ENCODE data around the gene MARCHF2.

The MARCHF2 gene

DNA sequence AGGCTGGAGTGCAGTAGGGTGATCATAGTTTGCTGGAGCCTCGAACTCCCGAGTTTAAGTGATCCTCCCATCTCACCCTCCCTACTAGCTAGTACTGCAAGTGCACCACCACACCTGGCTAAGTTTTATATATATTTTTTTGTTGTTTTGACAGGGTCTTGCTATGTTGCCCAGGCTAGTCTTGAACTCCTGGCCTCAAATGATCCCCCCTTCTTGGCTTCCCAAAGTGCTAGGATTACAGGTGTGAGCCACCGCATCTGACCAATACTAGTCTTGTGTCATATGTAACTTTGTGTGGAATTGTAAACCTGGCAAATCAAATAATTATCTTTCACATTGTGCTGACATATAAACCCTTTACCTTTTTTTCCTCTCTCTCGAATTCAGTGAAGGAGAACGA is 41.9 kb downstream of the MARCHF2 start:
- DNase-seq: no peak

DNA sequence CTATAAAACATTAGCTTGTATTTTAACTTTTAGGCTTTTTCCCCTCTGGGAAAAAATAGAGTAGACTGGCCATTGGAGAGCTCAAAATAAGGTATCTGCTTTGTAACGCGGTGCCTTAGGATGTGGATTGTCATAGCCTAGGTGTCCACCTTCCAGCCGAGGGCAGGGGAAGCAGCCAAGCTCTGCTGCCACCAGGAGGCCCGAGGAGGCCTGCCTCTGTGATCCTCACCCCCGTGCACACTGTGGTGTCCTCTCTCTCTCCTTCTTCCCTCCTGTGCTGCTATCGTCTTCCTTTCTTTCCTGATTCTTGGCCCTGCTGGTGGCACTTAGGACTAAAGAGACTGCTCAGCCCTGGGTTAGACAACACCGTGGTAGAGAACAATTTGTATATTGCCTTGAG is 43.0 kb downstream of the MARCHF2 start:
- DNase-seq: no peak

DNA sequence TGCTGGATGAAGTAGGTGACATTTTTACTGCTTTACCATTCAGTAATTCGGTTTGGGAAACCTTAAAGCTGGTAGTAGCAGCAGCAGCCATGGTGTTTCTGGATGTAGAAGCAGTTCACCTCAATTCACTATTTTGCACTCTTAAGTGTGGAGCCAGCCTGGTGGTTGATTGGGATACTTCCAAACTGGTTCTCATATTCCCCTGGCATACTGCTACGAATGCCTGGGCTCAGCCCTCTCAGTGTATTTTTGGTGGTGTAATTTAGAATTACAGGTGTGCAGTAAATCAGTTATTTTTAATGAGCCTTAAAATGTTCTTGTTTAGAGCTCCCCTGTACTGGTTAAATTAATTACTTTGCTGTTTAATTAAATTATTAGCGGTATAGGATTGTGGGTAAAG is 44.1 kb downstream of the MARCHF2 start:
- no peak for DNase-seq

DNA sequence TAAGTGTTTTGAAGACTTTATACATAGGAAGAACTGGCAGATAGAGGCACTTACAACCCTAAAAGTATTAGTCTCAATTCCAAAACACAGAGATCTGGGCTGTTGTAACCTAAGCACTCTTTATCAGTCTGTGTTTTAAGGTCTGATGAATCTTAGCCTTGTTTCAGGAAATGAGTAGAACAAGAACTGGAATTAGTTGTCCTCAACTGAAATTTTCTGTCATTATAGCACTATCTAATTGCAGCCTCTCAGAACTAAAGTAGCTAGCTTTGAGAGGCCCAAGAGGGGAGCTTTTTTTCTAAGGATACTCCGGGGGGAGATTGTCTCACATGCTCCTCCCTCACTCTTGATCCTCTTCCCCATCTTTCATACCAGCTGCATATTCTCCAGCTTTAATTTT is 44.7 kb downstream of the MARCHF2 start:
- DNase-seq: no peak

DNA sequence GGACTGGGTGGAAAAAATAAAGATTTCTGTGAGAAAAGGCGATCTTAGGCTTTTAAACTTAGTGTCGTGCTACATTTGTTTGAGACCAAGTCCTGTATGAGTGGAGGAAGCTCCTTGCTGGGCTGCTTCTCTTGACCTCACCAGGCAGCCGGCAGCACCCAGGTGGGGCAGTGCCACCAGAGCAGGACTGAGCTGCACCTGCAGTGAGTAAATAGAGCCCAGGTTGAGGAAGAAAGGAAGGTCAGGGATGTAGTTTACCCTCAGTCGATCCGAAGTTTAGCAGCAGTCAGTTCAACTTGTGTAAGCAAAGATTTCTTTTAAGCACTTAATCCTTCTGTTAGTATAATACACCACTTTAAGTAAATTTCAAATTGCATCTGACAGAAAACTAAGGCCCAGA is 45.3 kb downstream of the MARCHF2 start:
- no peak for DNase-seq

DNA sequence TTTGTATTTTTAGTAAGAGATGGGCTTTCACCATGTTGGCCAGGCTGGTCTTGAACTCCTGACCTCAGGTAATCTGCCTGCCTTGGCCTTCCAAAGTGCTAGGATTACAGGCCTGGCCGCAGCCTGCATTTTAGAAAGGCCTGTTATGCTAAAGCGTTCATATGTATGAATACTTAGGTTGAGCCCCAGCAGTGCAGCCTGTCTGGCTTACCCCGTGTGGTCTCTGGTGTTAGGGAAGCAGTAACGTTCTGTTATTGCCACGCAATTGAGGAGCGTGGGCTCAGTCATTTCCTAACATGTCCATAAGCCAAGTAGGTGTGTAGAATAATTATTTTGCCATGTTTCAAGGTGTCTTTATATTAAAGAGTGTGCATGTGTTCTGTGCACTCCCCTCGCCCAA is 46.0 kb downstream of the MARCHF2 start:
- DNase-seq: no peak

DNA sequence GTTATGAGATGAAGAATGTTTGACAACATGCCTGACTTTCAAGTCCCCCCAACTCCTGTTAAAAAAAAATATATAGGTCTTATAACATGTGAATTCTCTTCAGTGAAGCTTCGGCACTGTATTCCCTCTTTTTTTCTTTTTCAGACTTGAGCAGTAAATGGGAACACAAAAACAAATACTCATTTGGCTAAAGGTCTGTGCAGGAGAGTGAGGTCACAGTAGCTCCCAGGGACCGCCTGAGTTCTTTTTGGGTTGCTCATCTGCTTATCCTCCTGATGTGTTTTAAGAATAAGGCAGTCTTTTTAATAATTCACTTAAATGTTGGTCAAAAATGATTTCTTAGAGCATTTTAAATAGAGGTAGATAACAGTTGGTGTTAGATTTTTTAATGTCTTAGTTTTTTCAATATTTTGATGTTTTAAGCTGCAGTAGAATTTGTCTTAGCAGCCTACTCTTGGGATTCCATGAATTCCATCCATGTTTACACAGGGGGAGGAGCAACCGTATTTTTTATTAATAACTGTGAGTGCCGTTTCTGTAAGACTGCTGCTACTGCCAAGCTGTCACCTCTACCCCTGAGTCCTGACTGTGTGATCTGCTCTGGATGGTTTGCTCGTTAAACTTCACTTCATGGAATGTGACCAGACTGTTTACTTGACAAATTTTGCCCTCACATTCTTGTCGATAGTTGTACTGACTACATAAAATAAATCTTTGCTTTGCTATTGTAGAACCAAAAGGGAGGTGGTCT is 46.6 kb downstream of the MARCHF2 start:
- DNase-seq: no peak

DNA sequence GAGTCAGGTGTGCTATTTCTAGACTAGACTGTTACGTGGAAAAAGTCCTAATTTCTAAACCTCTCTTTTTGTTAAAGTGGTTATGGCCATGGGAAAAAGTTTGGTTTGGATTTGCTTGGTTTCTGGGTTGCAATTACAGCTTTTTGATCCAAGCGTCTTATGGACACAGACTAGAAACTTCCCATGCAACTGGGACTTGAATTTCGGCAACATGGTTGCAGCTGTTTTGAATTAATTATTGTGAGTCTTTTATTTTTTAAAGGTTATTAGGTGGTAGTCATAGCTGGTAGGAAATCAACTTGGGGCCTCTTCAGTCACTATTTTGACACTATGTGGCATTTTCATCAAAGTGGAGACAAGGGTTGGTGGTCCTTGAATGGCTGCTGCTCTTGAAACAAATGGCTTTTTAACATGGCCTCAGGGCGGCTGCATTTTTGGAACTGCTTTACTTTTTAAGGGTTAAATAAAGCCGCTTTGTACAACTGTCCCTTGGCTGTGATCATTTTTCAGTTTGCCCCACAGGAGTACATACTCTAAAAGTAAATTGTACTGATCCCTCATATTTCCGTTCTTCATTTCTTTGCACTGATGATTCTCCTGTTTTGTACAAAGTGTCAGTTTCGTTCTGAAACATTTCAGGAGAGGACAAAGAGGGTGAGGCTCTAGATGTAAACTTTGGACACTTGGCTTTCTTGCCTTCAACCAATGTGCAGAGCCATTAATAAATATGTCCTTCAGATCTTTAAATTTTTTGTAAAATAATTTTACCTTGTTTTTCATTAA is 47.6 kb downstream of the MARCHF2 start:
- no peak for DNase-seq

DNA sequence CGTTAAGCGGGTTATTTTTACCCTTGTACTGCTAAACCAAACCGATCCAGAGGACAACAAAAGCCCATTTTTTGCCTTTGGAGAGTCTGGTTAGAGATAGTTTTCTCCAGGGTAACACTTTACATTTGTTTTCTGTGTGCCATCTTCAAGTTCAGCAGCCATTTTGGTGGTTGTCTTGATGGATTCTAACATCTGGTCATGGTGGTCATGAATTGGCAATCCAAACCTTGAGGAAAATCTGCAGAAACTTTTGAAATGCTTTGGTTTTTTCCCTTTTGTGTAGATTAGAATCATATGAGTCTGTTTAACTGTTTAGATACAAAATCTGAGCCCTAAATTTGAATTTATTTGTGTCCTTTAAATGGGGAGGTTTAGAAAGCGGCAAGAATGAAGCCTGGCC is 48.3 kb downstream of the MARCHF2 start:
- no peak for DNase-seq

DNA sequence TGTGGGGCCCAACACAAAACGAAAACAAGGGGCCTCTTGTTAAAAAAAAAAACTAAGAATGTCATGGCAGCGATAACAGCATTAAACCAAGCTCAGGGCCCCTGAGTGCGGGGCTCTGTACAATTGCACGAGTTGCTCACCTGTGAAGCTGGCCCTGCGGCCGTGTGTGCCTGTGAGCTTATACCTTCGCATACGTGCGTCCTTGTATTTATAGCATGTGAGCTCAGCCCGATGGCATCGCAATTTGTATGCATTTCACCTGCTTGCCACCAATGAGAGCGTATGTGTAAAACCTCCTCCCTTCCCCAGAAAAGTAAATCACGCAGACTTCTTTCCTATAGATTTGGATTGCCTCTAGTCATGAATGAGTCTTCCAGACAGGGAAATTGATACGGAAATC is 48.8 kb downstream of the MARCHF2 start:
- no peak for DNase-seq

DNA sequence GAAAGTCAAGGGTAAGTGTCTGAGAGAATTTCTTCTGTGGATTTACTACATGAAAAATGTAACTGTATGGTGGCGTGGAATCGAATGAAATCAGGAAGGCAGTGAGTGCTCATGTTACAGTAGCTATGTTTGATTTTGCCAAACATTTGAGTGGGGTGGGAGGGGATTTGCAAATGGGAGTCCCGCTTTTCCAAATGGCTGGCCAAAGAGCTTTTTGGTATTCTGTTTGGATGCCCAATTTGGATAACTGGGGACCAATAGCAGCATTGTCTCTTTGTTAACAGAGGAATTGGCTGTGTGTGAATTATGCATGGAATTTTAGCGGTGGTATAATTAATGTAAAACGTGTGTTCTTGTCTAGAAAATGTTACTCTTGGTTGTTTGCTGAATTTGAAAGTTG is 49.5 kb downstream of the MARCHF2 start:
- no peak for DNase-seq

DNA sequence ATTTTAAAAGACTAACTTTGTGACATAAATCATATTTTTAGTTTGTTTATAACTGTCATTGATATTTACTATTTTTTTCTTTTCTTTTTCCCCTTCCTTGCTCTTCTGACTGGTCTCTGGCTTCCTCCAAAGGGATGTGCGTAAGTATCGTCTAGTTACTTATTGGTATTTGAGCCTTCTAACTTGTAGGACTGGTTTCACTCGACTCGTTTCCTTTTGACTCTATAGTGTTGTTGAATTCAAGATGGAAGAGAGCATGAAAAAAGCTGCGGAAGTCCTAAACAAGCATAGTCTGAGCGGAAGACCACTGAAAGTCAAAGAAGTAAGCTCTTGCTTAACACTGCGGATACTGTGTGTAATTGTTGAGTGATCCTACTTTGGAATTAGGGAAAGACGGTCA is 50.3 kb downstream of the MARCHF2 start:
- no peak for DNase-seq

DNA sequence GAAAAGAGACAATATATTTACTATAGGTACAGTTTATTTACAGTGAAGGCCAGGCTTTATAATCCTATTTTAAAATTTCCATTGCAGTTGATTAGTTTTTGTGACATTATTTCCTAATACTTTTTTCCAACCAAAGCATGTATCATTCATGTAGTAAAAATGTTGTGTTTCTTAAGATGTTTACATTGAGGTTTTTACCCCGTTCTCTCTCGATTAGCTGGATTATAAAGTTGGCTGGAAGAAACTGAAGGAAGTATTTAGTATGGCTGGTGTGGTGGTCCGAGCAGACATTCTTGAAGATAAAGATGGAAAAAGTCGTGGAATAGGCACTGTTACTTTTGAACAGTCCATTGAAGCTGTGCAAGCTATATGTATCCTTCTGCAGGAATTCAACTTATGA is 52.9 kb downstream of the MARCHF2 start:
- DNase-seq: no peak

DNA sequence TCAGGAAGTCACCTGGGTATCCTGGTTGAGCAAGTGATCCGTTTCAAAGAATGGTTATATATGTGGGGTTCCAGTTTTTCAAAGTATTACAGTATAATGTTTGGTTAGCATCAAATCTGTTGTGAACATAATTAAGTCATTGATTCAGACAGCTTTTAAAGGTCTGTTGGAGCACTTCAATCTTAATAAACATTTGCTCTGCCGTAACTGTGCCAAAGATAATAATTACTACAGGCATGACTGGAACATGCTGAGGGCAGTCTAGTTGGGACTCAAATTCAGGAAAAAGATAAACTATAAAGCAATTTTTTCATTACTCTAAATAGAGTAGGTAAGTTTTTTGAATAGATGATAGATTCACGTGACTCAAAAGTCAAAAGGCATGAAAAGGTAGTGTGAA is 55.0 kb downstream of the MARCHF2 start:
- no peak for DNase-seq

DNA sequence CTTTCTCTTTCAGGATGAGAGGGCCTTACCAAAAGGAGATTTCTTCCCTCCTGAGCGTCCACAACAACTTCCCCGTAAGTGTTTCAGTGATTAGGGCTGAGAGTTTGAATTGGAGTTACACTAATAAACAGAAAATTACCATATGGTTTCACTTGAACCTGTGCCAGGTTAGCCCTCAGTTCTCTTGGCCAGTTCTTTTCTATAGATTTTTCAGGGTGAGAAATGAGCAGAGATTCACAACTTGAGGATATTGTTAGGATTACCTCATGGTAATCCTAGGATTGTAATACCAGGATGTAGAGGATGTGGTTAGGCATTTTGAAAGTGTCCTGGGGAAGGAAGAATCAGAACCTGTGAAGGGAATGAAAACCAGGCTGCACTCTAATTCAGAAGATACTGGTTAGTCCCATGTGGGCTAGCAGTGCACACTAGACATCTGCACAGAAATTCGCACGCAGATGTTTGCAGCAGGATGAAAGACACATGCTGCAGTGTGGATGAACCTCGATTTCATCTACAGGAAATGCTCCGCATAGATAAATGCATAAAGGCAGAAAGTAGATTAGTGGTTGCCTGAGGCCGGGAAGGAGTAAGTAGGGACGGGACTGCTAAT is 55.8 kb downstream of the MARCHF2 start:
- DNase-seq: no peak

DNA sequence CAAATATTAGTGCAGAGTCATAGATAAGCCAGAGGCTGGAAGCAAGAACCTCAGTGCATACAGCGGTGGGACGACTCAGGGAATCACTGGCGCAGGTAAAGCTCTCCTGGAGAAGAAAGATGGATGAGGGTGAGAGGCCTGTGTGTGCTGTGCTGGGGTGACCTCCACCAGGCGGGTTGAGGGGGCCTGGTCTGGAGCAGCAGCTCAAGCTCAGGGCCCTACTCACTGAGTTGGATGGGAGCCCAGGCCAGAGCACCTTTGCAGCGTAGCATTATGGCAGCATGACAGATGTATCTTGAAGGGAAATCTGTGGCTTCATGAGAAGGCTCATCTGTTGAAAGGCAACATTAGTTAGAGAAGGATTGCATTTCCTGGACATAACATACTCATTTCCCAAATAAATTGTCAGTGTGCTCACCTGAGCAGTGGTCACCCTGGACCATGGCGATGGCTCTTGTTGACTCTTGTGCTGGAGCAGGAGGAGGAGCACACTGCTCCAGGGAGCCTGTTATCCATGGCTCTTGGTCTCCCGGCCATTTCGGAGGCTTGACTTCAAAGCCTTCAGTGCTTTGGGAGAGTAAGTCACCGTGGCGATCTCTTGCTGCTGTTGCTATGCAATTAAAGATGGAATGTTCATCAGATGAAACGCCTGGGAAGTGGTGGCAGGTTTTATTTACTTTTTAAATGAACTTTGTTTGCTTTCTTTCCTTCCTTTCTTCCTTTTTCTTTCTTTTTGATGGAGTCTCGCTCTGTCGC is 56.7 kb downstream of the MARCHF2 start:
- no peak for DNase-seq

DNA sequence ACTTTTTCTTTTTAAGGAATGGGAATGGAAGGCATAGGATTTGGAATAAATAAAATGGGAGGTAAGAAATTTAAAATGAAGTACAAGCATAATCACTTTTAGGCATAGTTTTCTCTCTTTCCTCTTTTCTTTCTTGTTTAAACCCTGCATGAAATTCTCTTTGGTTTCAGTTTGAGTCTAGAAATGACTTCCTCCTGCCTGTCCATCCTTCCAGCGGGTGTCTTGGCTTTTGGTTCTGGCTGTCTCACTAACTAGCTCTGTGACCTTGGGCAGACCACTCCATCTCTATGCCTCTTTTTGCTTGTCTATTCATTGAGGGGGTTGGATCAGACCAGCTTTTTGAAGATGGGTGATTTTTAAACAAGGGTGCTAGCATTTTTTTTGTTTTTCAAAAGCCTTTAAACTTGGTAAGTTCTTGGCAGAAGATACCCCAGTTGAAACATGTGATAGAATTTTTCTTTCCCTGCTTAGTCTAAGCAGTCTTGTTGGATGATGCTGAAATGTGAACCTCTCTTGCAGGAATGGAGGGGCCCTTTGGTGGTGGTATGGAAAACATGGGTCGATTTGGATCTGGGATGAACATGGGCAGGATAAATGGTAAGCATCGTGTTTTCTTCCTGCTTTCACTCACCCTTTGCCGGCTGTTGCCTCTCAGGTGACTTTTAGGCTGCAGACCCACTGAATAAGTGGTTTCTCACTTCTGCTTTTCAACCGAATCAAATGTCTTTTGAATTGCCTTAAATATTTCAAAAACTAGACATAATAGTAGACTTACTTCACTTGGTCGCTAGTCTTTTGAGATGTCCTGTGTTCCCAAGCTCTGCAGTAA is 60.8 kb downstream of the MARCHF2 start:
- DNase-seq: no peak

DNA sequence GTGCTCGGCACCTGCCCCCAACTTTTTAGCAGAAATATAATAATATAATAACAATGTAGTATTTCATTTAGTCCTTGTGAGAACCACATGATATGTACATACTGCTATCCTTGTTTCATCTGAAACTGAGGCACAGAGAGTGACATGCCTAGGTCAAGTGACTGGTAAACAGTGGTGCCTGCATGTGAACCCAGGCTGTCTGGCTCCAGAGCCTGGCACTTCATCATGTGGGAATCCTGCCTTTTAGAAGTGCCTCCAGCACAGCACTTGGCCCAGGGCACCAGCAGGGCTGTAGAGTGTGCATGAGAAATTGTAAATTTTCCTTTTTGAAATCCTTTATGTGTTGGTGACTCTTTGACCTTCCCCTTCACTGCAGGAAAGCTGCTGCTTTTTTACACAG is 61.9 kb downstream of the MARCHF2 start:
- no peak for DNase-seq

DNA sequence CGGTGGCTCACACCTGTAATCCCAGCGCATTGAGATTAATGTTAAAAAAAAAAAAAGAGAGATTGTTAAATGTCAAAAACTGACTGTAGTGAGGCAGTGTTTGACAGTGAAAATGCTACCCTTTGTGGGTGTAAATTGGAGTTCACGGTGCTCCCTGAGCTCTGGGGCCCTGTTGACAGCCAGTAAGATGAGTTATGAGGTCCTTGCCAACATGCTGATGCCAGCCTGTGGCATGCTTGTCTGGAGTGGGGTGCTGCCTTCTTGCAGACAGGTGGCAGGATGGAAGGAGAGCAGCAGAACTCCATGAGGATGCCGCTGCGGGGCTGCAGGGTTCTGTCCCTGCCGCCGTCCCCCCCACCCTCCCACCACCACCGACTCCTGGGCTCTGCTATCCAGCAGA is 63.4 kb downstream of the MARCHF2 start:
- no peak for DNase-seq

DNA sequence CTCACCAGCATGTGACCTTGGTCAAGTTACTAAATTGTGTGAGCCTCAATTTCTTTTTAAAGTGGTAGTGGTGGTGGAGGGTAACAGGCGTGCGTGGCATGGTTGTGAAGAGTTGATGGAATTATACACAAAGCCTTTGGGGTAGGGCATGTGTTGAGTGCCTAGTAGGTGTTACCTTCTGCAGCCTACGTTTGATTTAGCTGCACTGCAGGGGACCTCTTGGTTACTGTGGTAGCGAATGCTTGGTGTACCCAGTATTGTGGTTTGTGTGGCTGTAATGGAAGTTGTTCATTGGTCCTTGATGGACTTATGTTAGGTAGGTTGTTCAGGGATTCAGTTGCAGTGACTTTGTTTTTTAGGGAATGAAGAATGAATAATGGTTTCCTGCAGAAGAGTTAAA is 64.8 kb downstream of the MARCHF2 start:
- no peak for DNase-seq

DNA sequence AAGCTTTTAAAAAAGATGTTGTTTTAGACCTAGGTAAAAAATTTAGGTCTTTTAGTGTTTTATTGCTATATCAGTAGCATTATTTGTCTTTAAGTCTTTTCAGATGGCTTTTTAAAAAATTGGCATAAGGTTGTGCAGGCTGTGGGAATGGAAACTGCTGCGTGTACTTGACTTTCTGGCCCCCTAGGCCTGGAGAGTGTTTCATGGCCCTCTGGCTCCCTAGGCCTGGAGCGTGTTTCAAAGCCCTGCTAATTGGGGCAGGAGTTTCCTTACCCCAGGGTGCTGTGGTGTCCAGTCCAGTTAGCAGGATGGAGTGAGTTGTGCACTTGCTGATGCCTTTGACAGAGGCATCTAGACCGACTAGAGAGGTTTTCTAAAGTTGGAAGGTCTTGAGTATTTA is 65.5 kb downstream of the MARCHF2 start:
- no peak for DNase-seq

DNA sequence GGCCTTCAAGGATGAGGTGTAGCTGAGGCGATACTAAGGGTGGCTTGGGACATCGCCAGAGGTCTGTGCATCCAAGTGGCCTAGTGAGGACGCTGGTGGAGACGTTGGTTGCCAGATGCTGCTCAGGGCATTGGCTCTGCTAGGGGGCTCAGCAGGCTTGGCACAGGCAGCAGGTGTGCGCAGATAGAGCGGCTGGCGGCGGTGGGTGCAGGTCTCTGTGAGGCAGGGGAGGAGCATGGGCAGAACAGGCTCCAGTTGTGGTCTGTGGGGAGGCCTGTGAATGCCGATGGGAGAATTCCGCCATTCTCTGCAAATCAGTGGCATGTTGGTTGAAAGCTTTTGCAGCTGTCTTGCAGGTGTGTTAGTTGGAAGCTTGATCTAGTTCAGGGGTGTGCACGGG is 68.1 kb downstream of the MARCHF2 start:
- DNase-seq: no peak

DNA sequence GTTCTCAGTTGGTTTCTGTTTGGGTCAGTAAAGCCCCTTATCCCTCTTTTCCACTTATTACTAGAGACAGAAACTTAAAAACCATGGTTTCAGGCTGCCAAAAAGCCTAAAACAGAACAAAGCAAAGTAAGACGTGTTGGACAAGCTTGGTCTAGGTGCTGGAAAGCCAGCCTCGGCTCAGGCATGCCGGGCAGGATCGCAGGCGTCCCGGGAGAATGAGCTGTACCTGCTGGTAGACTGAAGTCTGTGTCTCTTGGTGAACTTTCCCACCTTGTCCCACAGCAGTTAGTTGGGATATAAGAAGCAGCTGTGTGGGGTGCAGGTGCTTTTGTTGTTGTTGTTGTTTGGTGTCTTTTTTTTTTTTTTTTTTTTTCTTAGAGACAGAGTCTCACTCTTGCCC is 68.5 kb downstream of the MARCHF2 start:
- DNase-seq: no peak

All from 8988T (cell line).